Activated T-helper 2 cell treated with anti-CD3 and anti-CD28 coated beads, Interferon-gamma antibody, Interleukin-2, Interleukin-4, amounts not matched to agents 10 μg/mL and 5 μg/mL and 100 μg/mL, durations not matched to agents 14 hours and 24 hours and 36 hours (primary cell): ENCODE data around the gene RASGRP4. TPM values are rescaled to one million over a fixed set of nuclear protein-coding genes. Genes with fewer than 3 reads are reported as not detected.
A peak's percentile ranks its signal among the peaks of the same experiment; 100 is the strongest.

Experiments
- DNase-seq: peaks from one replicate; pipeline ENCODE4 v3.0.0; 2021; ENCODE audit warnings: low spot score
- H3K27ac Mint-ChIP-seq: one replicate; pipeline ENCODE4 v1.8.0; 2021; ENCODE audit warnings: mixed read lengths
- H3K27me3 Mint-ChIP-seq: one replicate; pipeline ENCODE4 v1.8.0; 2021; ENCODE audit warnings: low read depth, mixed read lengths
- H3K36me3 Mint-ChIP-seq: one replicate; pipeline ENCODE4 v1.8.0; 2021; ENCODE audit warnings: low read depth, mixed read lengths
- H3K4me1 Mint-ChIP-seq: one replicate; pipeline ENCODE4 v1.8.0; 2021; ENCODE audit warnings: low read depth, mixed read lengths
- H3K4me3 Mint-ChIP-seq: one replicate; pipeline ENCODE4 v1.8.0; 2021; ENCODE audit warnings: low read depth, mild to moderate bottlenecking, moderate library complexity, mixed read lengths
- H3K9me3 Mint-ChIP-seq: one replicate; pipeline ENCODE4 v1.8.0; 2021; ENCODE audit warnings: mixed read lengths
- intact Hi-C: fragments of 100-400 bp; cut with micrococcal nuclease; formaldehyde crosslinking; loops from one replicate; pipeline ENCODE4 v1.15.1; 2023
- total RNA-seq: library from RNA; stranded (reverse); gene quantifications from 2 replicates; pipeline ENCODE4 v1.2.3, GENCODE V29; 2022

The RASGRP4 gene
- total RNA-seq, 1 donor from 2014 or later = 20.0 TPM

- Mint-ChIP-seq H3K36me3 (peaks cover 57% of the 10 kb centered on the region), H3K4me3 (no peak overlapping the region), H3K9me3 (no peaks in the 10 kb centered on the region), H3K4me1 (peaks cover 11% of the 10 kb centered on the region), H3K27me3 (peaks cover 4% of the 10 kb centered on the region), H3K27ac (no peak overlapping the region)
- no peak for DNase-seq
- intact Hi-C loops = no loop called here
Observed at GRCh38 chr19:38383743-38384142, 42.3 kb downstream of the RASGRP4 start.

GRCh38 chr19:38383184-38383583, 42.8 kb downstream of the RASGRP4 start:
- no peaks in the 10 kb centered on the region for H3K9me3 Mint-ChIP-seq
- H3K4me3 Mint-ChIP-seq = no peak overlapping the region
- peaks cover 10% of the 10 kb centered on the region for H3K4me1 Mint-ChIP-seq
- no peak for DNase-seq
- H3K27me3 Mint-ChIP-seq = peaks cover 3% of the 10 kb centered on the region
- intact Hi-C loops = no loop called here
- H3K36me3 Mint-ChIP-seq = peaks cover 57% of the 10 kb centered on the region
- no peak overlapping the region for H3K27ac Mint-ChIP-seq

DNA sequence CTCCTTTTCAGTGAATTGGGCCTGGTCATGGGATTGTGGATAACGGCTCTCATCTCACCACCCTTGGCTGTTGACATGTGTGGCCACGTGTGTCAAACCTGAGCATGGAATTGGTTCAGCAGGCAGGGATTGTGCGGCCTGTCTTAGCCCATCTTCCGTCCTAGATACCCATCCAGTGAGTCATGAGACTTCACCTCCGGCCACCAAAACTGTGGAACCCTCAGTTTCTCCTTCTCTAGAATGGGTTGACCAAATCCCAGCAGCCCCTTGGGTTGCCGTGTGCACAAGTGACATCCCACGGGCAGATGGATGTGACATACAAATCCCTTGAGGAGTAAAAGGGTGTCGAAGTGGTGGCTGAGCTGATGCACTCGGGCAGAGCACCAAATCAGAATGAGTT, 44.9 kb downstream of the RASGRP4 start:
- Mint-ChIP-seq H3K27ac (no peak overlapping the region), H3K4me1 (peaks cover 10% of the 10 kb centered on the region), H3K9me3 (no peaks in the 10 kb centered on the region), H3K27me3 (no peaks in the 10 kb centered on the region), H3K36me3 (peaks cover 68% of the 10 kb centered on the region), H3K4me3 (no peak overlapping the region)
- DNase-seq = no peak
- intact Hi-C loops = no loop called here

DNA sequence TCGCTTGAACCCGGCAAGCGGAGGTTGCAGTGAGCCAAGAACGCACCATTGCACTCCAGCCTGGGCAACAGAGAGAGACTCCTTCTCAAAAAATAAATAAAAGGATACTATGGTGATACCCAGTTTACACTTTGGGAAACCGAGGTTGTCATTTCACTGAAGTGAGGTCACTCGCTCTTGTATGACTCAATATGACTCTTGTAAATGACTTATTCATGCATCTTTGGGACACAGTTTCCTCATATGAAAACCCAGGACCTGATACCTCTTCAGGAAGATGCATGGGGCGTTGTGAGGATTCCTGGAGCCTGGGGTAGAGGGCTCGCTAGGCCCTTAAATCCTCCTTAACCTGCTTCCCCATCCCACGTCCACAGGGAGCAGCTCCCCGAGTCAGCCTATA, 47.2 kb downstream of the RASGRP4 start:
- Mint-ChIP-seq H3K27ac (no peak overlapping the region), H3K36me3 (peaks cover 73% of the 10 kb centered on the region), H3K4me3 (no peak overlapping the region), H3K27me3 (no peaks in the 10 kb centered on the region), H3K4me1 (peaks cover 23% of the 10 kb centered on the region), H3K9me3 (no peaks in the 10 kb centered on the region)
- intact Hi-C loops = loop anchor here (10.0 kb wide), 2 partner anchors 474 to 966 kb away; partner anchors contain the start of genes SAMD4B, SIPA1L3 and WDR87
- DNase-seq = no peak

DNA sequence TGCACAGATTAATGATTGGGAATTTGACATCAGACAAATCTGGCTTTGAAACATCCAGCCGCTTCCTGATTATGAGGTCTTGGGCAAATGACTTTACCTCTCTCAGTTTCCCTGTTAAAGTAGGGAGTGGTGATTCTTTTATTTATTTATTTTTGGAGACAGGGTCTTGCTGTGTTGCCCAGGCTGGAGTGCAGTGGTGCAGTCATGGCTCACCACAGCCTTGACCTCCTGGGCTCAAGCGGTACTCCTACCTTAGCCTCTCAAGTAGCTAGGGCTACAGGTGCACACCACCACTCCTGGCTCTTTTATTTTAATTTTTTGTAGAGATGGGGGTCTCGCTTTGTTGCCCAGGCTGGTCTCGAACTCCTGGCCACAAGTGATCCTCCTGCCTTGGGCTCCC, 49.0 kb downstream of the RASGRP4 start:
- DNase-seq = no peak
- Mint-ChIP-seq H3K4me1 (peaks cover 23% of the 10 kb centered on the region), H3K27ac (no peak overlapping the region), H3K27me3 (no peaks in the 10 kb centered on the region), H3K36me3 (peaks cover 60% of the 10 kb centered on the region), H3K9me3 (no peaks in the 10 kb centered on the region), H3K4me3 (peak overlapping the region; percentile 100)
- intact Hi-C loops = loop anchor here (10.0 kb wide), 2 partner anchors 472 to 968 kb away; partner anchors contain the start of genes SAMD4B, SIPA1L3 and WDR87

GRCh38 chr19:38376576-38376975, 49.4 kb downstream of the RASGRP4 start:
- intact Hi-C loops = loop anchor here (10.0 kb wide), 2 partner anchors 472 to 968 kb away; partner anchors contain the start of genes SAMD4B, SIPA1L3 and WDR87

GRCh38 chr19:38375748-38376147, 50.3 kb downstream of the RASGRP4 start:
- H3K4me1 Mint-ChIP-seq = peaks cover 23% of the 10 kb centered on the region
- intact Hi-C loops = loop anchor here (10.0 kb wide), 2 partner anchors 471 to 969 kb away; partner anchors contain the start of genes SAMD4B, SIPA1L3 and WDR87
- H3K4me3 Mint-ChIP-seq = peak overlapping the region; percentile 100
- no peaks in the 10 kb centered on the region for H3K27me3 Mint-ChIP-seq
- peaks cover 47% of the 10 kb centered on the region for H3K36me3 Mint-ChIP-seq
- DNase-seq = no peak
- H3K27ac Mint-ChIP-seq = no peak overlapping the region
- H3K9me3 Mint-ChIP-seq = no peaks in the 10 kb centered on the region

More at GRCh38 chr19:38376576-38376975, 49.4 kb downstream of the RASGRP4 start:
- Mint-ChIP-seq H3K4me3 (peak overlapping the region; percentile 100), H3K4me1 (peaks cover 23% of the 10 kb centered on the region), H3K27me3 (no peaks in the 10 kb centered on the region), H3K27ac (peak overlapping the region; percentile 35), H3K9me3 (no peaks in the 10 kb centered on the region), H3K36me3 (peaks cover 55% of the 10 kb centered on the region)
- no peak for DNase-seq

DNA sequence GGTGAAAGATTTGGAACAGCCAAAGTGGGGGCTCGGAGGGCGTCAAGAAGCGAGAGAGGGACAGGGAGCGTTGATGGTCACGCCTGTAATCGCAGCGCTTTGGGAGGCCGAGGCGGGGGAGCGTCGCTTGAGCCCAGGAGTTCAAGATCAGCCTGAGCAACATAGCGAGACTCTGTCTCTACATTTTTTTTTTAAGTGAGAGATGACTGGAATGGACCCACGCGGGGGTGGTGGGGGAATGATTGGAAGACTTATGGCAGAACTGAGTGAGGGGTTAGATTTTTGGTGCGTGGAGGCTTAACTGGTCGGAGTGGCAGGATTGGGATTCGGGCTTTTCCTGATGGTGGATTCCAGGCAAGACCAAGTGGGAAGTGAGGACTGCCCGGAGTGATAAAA, 50.9 kb downstream of the RASGRP4 start:
- Mint-ChIP-seq H3K27ac (peak overlapping the region; percentile 98), H3K9me3 (no peaks in the 10 kb centered on the region)
- intact Hi-C loops = loop anchor here (10.0 kb wide), 2 partner anchors 470 to 970 kb away; partner anchors contain the start of genes SAMD4B, SIPA1L3 and WDR87

GRCh38 chr19:38374332-38375097, 51.5 kb downstream of the RASGRP4 start, which contains the start of gene PSMD8:
Gene PSMD8, plus strand, starts transcription at chr19:38374571. Its CDS starts 31 bp downstream, at chr19:38374602.
- no peaks in the 10 kb centered on the region for H3K9me3 Mint-ChIP-seq
- intact Hi-C loops = loop anchor here (1.0 to 10.0 kb wide), 9 partner anchors 12 to 970 kb away; partner anchors contain the start of genes MRPS12, SAMD4B, SARS2 and SIPA1L3
- H3K4me3 Mint-ChIP-seq = peak within 1 kb of the TSS; percentile 100
- DNase-seq = peak; percentile 98
- H3K36me3 Mint-ChIP-seq = peaks cover 40% of the 10 kb centered on the region
- H3K27ac Mint-ChIP-seq = peak within 1 kb of the TSS; percentile 98
- H3K27me3 Mint-ChIP-seq = no peaks in the 10 kb centered on the region
- peaks cover 22% of the 10 kb centered on the region for H3K4me1 Mint-ChIP-seq

More for the DNA sequence above, 50.9 kb downstream of the RASGRP4 start:
- Mint-ChIP-seq H3K4me3 (peak overlapping the region; percentile 100), H3K4me1 (peaks cover 23% of the 10 kb centered on the region), H3K36me3 (peaks cover 43% of the 10 kb centered on the region), H3K27me3 (no peaks in the 10 kb centered on the region)
- DNase-seq = no peak

GRCh38 chr19:38373907-38374331, 52.1 kb downstream of the RASGRP4 start:
- Mint-ChIP-seq H3K9me3 (no peaks in the 10 kb centered on the region), H3K27me3 (no peaks in the 10 kb centered on the region), H3K4me1 (peaks cover 20% of the 10 kb centered on the region), H3K27ac (peak overlapping the region; percentile 86), H3K36me3 (peaks cover 34% of the 10 kb centered on the region), H3K4me3 (peak overlapping the region; percentile 100)
- no peak for DNase-seq
- intact Hi-C loops = loop anchor here (1.0 to 10.0 kb wide), 9 partner anchors 12 to 971 kb away; partner anchors contain the start of genes MRPS12, SAMD4B, SARS2 and SIPA1L3

GRCh38 chr19:38371081-38371480, 54.9 kb downstream of the RASGRP4 start:
- H3K4me3 Mint-ChIP-seq = no peak overlapping the region
- intact Hi-C loops = loop anchor here (5.0 to 10.0 kb wide), 3 partner anchors 129 to 974 kb away; partner anchors contain the start of genes SAMD4B, SIPA1L3 and WDR87

DNA sequence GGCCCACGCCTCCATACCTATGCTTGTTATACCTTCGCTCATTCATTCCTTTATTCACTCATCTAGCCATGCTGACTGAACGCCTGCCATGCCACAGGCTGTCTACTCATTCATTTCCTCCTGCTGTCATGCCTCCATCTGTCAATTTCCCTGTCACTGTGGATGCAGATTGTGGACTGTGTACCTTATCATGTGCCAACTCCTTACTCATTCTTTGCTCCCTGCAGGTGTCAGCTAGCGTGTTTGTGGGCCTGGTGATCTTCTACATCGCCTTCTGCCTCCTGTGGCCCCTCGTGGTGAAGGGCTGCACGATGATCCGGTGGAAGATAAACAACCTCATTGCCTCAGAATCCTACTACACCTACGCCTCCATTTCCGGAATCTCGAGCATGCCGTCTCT, 55.7 kb downstream of the RASGRP4 start:
- no peak overlapping the region for H3K27ac Mint-ChIP-seq
- H3K4me1 Mint-ChIP-seq = peaks cover 5% of the 10 kb centered on the region
- H3K36me3 Mint-ChIP-seq = peaks cover 8% of the 10 kb centered on the region
- no peak overlapping the region for H3K4me3 Mint-ChIP-seq
- no peak for DNase-seq
- no peaks in the 10 kb centered on the region for H3K27me3 Mint-ChIP-seq
- no peaks in the 10 kb centered on the region for H3K9me3 Mint-ChIP-seq
- intact Hi-C loops = loop anchor here (5.0 to 10.0 kb wide), 3 partner anchors 128 to 975 kb away; partner anchors contain the start of genes SAMD4B, SIPA1L3 and WDR87

More at GRCh38 chr19:38371081-38371480, 54.9 kb downstream of the RASGRP4 start:
- H3K4me1 Mint-ChIP-seq = peaks cover 13% of the 10 kb centered on the region
- H3K27me3 Mint-ChIP-seq = no peaks in the 10 kb centered on the region
- H3K9me3 Mint-ChIP-seq = no peaks in the 10 kb centered on the region
- H3K27ac Mint-ChIP-seq = no peak overlapping the region
- DNase-seq = no peak
- peaks cover 16% of the 10 kb centered on the region for H3K36me3 Mint-ChIP-seq
